Trophoblast cell (in vitro differentiated cells and primary cell): Measurements from ENCODE around the gene GNL3. TPM values are rescaled to one million over a fixed set of nuclear protein-coding genes. Genes with fewer than 3 reads are reported as not detected.

Experiments
- DNase-seq, 2 donors: peaks; one replicate each; pipeline ENCODE4 v3.0.0-alpha.2; 2016
- H2AFZ ChIP-seq: 2 replicates; pipeline ENCODE4 v1.6.1; 2013; ENCODE audit warnings: low read length, moderate library complexity, mild to moderate bottlenecking; ENCODE audit not compliant: insufficient read depth, poor library complexity
- H2AK5ac ChIP-seq: 2 replicates; pipeline ENCODE4 v1.6.1; 2013; ENCODE audit warnings: mild to moderate bottlenecking, low read length
- H2BK120ac ChIP-seq: 2 replicates; pipeline ENCODE4 v1.6.1; 2013; ENCODE audit warnings: low read length, mild to moderate bottlenecking, moderate library complexity; ENCODE audit not compliant: insufficient read depth, poor library complexity
- H2BK12ac ChIP-seq: 2 replicates; pipeline ENCODE4 v1.6.1; 2013; ENCODE audit warnings: mild to moderate bottlenecking, low read length, moderate library complexity
- H2BK5ac ChIP-seq: 2 replicates; pipeline ENCODE4 v1.6.1; 2013; ENCODE audit warnings: low read length, low read depth, moderate library complexity, mild to moderate bottlenecking; ENCODE audit not compliant: poor library complexity
- H3K14ac ChIP-seq: 2 replicates; pipeline ENCODE4 v1.6.1; 2013; ENCODE audit warnings: mild to moderate bottlenecking, low read length
- H3K18ac ChIP-seq: 2 replicates; pipeline ENCODE4 v1.6.1; 2013; ENCODE audit warnings: mild to moderate bottlenecking, low read length
- H3K23ac ChIP-seq: 2 replicates; pipeline ENCODE4 v1.6.1; 2013; ENCODE audit warnings: low read length
- H3K27ac ChIP-seq: 2 replicates; pipeline ENCODE4 v1.5.1; 2013; ENCODE audit warnings: low read depth, mild to moderate bottlenecking, inconsistent platforms, low read length, moderate library complexity
- H3K27me3 ChIP-seq: 2 replicates; pipeline ENCODE4 v1.6.1; 2013; ENCODE audit warnings: inconsistent platforms, mild to moderate bottlenecking, low read length, moderate library complexity; ENCODE audit not compliant: insufficient read depth
- H3K36me3 ChIP-seq, 2 experiments: 1 replicate in 1 of 2; 2 replicates in 1 of 2; pipeline ENCODE4 v1.6.1; 2013; ENCODE audit warnings: low read length in 2 of 2, mild to moderate bottlenecking in 2 of 2, moderate library complexity in 1 of 2; ENCODE audit not compliant: insufficient read depth in 2 of 2, control insufficient read depth in 1 of 2
- H3K4ac ChIP-seq: 2 replicates; pipeline ENCODE4 v1.6.1; 2013; ENCODE audit warnings: low read depth, mild to moderate bottlenecking, low read length, moderate library complexity
- H3K4me1 ChIP-seq, 2 experiments: 1 replicate in 1 of 2; 2 replicates in 1 of 2; pipeline ENCODE4 v1.6.1; 2013; ENCODE audit warnings: low read length in 2 of 2, mild to moderate bottlenecking in 2 of 2, moderate library complexity in 1 of 2; ENCODE audit not compliant: insufficient read depth in 2 of 2, control insufficient read depth in 1 of 2
- H3K4me2 ChIP-seq: 2 replicates; pipeline ENCODE4 v1.6.1; 2013; ENCODE audit warnings: inconsistent platforms, mild to moderate bottlenecking, low read length, moderate library complexity
- H3K4me3 ChIP-seq: 2 replicates; pipeline ENCODE4 v1.5.1; 2013; ENCODE audit warnings: mild to moderate bottlenecking, low read depth, low read length, inconsistent platforms
- H3K79me1 ChIP-seq: one replicate; pipeline ENCODE4 v1.6.1; 2013; ENCODE audit warnings: low read length
- H3K79me2 ChIP-seq: 2 replicates; pipeline ENCODE4 v1.6.1; 2013; ENCODE audit warnings: low read length, mild to moderate bottlenecking; ENCODE audit not compliant: control insufficient read depth, insufficient read depth, poor library complexity
- H3K9ac ChIP-seq: 2 replicates; pipeline ENCODE4 v1.6.1; 2013; ENCODE audit warnings: mild to moderate bottlenecking, low read length
- H3K9me3 ChIP-seq: 2 replicates; pipeline ENCODE4 v1.6.1; 2013; ENCODE audit warnings: low read depth, mild to moderate bottlenecking, control low read depth, inconsistent platforms, low read length; ENCODE audit not compliant: insufficient read depth
- H4K12ac ChIP-seq: 2 replicates; pipeline ENCODE4 v1.6.1; 2013; ENCODE audit warnings: low read depth, mild to moderate bottlenecking, low read length, moderate library complexity
- H4K8ac ChIP-seq: 2 replicates; pipeline ENCODE4 v1.6.1; 2013; ENCODE audit warnings: low read depth, mild to moderate bottlenecking, low read length, moderate library complexity
- H4K91ac ChIP-seq: one replicate; pipeline ENCODE4 v1.6.1; 2013; ENCODE audit warnings: low read depth, mild to moderate bottlenecking, low read length, moderate library complexity
- WGBS: extraction: QIAGEN DNeasy Blood & Tissue Kit; methylation state at CpG from one replicate; pipeline ENCODE4 v1.1.7; 2013; ENCODE audit warnings: missing lambda C conversion rate; ENCODE audit not compliant: insufficient read length, insufficient coverage; ENCODE audit errors: extremely low coverage; 5-methylcytosine and 5-hydroxymethylcytosine counted together
- polyA plus RNA-seq: library from polyadenylated mRNA; stranded (reverse); fragments of 200-250 nt; gene quantifications from 2 replicates; pipeline ENCODE4 v1.2.3, GENCODE V29; 2013

GNL3 gene, protein sequence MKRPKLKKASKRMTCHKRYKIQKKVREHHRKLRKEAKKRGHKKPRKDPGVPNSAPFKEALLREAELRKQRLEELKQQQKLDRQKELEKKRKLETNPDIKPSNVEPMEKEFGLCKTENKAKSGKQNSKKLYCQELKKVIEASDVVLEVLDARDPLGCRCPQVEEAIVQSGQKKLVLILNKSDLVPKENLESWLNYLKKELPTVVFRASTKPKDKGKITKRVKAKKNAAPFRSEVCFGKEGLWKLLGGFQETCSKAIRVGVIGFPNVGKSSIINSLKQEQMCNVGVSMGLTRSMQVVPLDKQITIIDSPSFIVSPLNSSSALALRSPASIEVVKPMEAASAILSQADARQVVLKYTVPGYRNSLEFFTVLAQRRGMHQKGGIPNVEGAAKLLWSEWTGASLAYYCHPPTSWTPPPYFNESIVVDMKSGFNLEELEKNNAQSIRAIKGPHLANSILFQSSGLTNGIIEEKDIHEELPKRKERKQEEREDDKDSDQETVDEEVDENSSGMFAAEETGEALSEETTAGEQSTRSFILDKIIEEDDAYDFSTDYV
- polyA plus RNA-seq = 204 and 213 TPM in 2 replicates

GRCh38 chr3:52685709-52686691 lies at the start of gene GNL3, which contains the start of gene PBRM1:
Gene GNL3 (plus strand): TSS chr3:52686032. CDS start chr3:52686093, 61 bp downstream.
Gene PBRM1 (minus strand): TSS chr3:52685913.
- WGBS = no CpG with 5 or more reads among the region's 82 CpGs
- peak within 1 kb of the TSS; percentile 90 for H2AK5ac ChIP-seq
- H2AFZ ChIP-seq = peak within 1 kb of the TSS; percentile 95
- H3K18ac ChIP-seq = peak within 1 kb of the TSS; percentile 90
- peak within 1 kb of the TSS; percentile 98 for H3K27ac ChIP-seq
- peak within 1 kb of the TSS; percentile 92 for H3K4me3 ChIP-seq
- H3K4me2 ChIP-seq = peak within 1 kb of the TSS; percentile 77
- no peak within 1 kb of the TSS for H2BK12ac ChIP-seq
- peaks cover 15 to 30% of the 10 kb centered on the region in 2 experiments for H3K36me3 ChIP-seq
- peaks cover 2 to 3% of the 10 kb centered on the region in 2 experiments for H3K4me1 ChIP-seq
- H4K8ac ChIP-seq = peak within 1 kb of the TSS; percentile 100
- H4K91ac ChIP-seq = peak within 1 kb of the TSS; percentile 99
- peaks cover 7% of the 10 kb centered on the region for H3K79me1 ChIP-seq
- H3K23ac ChIP-seq = no peak within 1 kb of the TSS
- H3K79me2 ChIP-seq = peaks cover 15% of the 10 kb centered on the region
- no peaks in the 10 kb centered on the region for H3K27me3 ChIP-seq
- peak within 1 kb of the TSS; percentile 95 for H3K4ac ChIP-seq
- peak within 1 kb of the TSS; percentile 96 for H3K9ac ChIP-seq
- H2BK120ac ChIP-seq = peak within 1 kb of the TSS; percentile 93
- peak; percentile 93 to 97 for DNase-seq
- H3K14ac ChIP-seq = peak within 1 kb of the TSS; percentile 96
- no peaks in the 10 kb centered on the region for H3K9me3 ChIP-seq
- H2BK5ac ChIP-seq = peak within 1 kb of the TSS; percentile 96
- H4K12ac ChIP-seq = peak within 1 kb of the TSS; percentile 84

- Histone ChIP-seq H2BK5ac (no peak overlapping the region), H2BK12ac (no peak overlapping the region), H3K27me3 (no peaks in the 10 kb centered on the region), H3K23ac (no peak overlapping the region), H3K79me1 (no peaks in the 10 kb centered on the region), H3K4me3 (no peak overlapping the region), H3K14ac (no peak overlapping the region), H2AFZ (no peak overlapping the region), H3K4ac (no peak overlapping the region), H3K18ac (no peak overlapping the region), H3K79me2 (no peaks in the 10 kb centered on the region), H3K36me3 (peaks cover 27 to 29% of the 10 kb centered on the region in 2 experiments), H4K91ac (no peak overlapping the region), H3K4me1 (no peaks in the 10 kb centered on the region), H4K12ac (no peak overlapping the region), H2BK120ac (no peak overlapping the region), H4K8ac (no peak overlapping the region), H3K27ac (no peak overlapping the region), H3K9ac (no peak overlapping the region), H2AK5ac (no peak overlapping the region), H3K4me2 (no peak overlapping the region), H3K9me3 (no peaks in the 10 kb centered on the region)
- DNase-seq = no peak
- WGBS = no CpG with 5 or more reads among the region's 4 CpGs
Observed at GRCh38 chr3:52636673-52637072, 49.2 kb upstream of the GNL3 start.

GRCh38 chr3:52645549-52645948 lies 40.3 kb upstream of the GNL3 start:
- H2BK5ac ChIP-seq = no peak overlapping the region
- H4K12ac ChIP-seq = no peak overlapping the region
- no peak overlapping the region for H3K18ac ChIP-seq
- no peak overlapping the region for H3K4me2 ChIP-seq
- H3K9me3 ChIP-seq = no peaks in the 10 kb centered on the region
- H3K79me1 ChIP-seq = no peaks in the 10 kb centered on the region
- H3K79me2 ChIP-seq = no peaks in the 10 kb centered on the region
- H3K9ac ChIP-seq = no peak overlapping the region
- H3K4ac ChIP-seq = no peak overlapping the region
- no peak overlapping the region for H3K27ac ChIP-seq
- no peak overlapping the region for H3K14ac ChIP-seq
- no peak overlapping the region for H3K23ac ChIP-seq
- no peak overlapping the region for H3K4me3 ChIP-seq
- no peak overlapping the region for H2AK5ac ChIP-seq
- no peaks in the 10 kb centered on the region for H3K27me3 ChIP-seq
- no peak overlapping the region for H4K91ac ChIP-seq
- H2AFZ ChIP-seq = no peak overlapping the region
- peak; percentile 73 to 85 for DNase-seq
- no peak overlapping the region for H4K8ac ChIP-seq
- H3K4me1 ChIP-seq = no peaks in the 10 kb centered on the region
- peaks cover 22 to 28% of the 10 kb centered on the region in 2 experiments for H3K36me3 ChIP-seq
- no peak overlapping the region for H2BK12ac ChIP-seq
- no peak overlapping the region for H2BK120ac ChIP-seq
- no CpG with 5 or more reads among the region's 6 CpGs for WGBS
